Measurements from ENCODE around the gene PEAR1. TPM values are rescaled to one million over a fixed set of nuclear protein-coding genes. Genes with fewer than 3 reads are reported as not detected.

The PEAR1 gene
- total RNA-seq, 3 donors from 2014 or later (not counting 1 experiment from before 2014, with no cell fraction given) = 0.52 to 1.4 (median 0.80) TPM

- H3K4me3 Mint-ChIP-seq = no peak overlapping the region
- H3K27me3 ChIP-seq (ENCODE audit: control insufficient read depth, insufficient read depth, low read length) = no peaks in the 10 kb centered on the region
- H3K9me3 Mint-ChIP-seq = no peaks in the 10 kb centered on the region
- H3K4me1 Mint-ChIP-seq = no peaks in the 10 kb centered on the region
- H3K4me1 ChIP-seq (ENCODE audit: control insufficient read depth, insufficient read depth, low read length) = no peaks in the 10 kb centered on the region
- peaks cover 11 to 12% of the 10 kb centered on the region in 2 donors for H3K27me3 Mint-ChIP-seq (ENCODE audit: low read depth in 2 of 2)
- no peak overlapping the region for H3K4me3 ChIP-seq (ENCODE audit: low read length)
- no peak overlapping the region for H3K27ac Mint-ChIP-seq
- WGBS (ENCODE audit: insufficient coverage) = 94% methylated on average over 8 of the region's 8 CpGs
- TF ChIP-seq CTCF (IDR thresholded peaks at IDR 0.05) = no peak
- ATAC-seq = no peak
- H3K9me3 ChIP-seq (ENCODE audit: control insufficient read depth, insufficient read depth, low read length) = no peaks in the 10 kb centered on the region
- H3K36me3 ChIP-seq (ENCODE audit: control insufficient read depth, insufficient read depth, low read length) = no peaks in the 10 kb centered on the region
- no peak overlapping the region for H3K27ac ChIP-seq (ENCODE audit: low read length)
- intact Hi-C loops (cut with micrococcal nuclease) = no loop called here
- H3K36me3 Mint-ChIP-seq = no peaks in the 10 kb centered on the region
- DNase-seq = no peak
These were observed 51.3 kb downstream of the PEAR1 start for GRCh38 chr1:156944848-156945247.

- Histone ChIP-seq H3K4me3 (ENCODE audit: low read length) (no peak overlapping the region), H3K36me3 (ENCODE audit: control insufficient read depth, insufficient read depth, low read length) (no peaks in the 10 kb centered on the region), H3K27me3 (ENCODE audit: control insufficient read depth, insufficient read depth, low read length) (no peaks in the 10 kb centered on the region), H3K27ac (ENCODE audit: low read length) (no peak overlapping the region), H3K9me3 (ENCODE audit: control insufficient read depth, insufficient read depth, low read length) (no peaks in the 10 kb centered on the region), H3K4me1 (ENCODE audit: control insufficient read depth, insufficient read depth, low read length) (no peaks in the 10 kb centered on the region)
- Mint-ChIP-seq H3K27ac (no peak overlapping the region), H3K4me1 (no peaks in the 10 kb centered on the region), H3K27me3 (ENCODE audit: low read depth in 2 of 2) (peaks cover 12 to 19% of the 10 kb centered on the region in 2 donors), H3K4me3 (no peak overlapping the region), H3K9me3 (no peaks in the 10 kb centered on the region), H3K36me3 (no peaks in the 10 kb centered on the region)
- no peak for ATAC-seq
- DNase-seq = no peak
- intact Hi-C loops (cut with micrococcal nuclease) = no loop called here
- WGBS (ENCODE audit: insufficient coverage) = 86% methylated on average over 11 of the region's 11 CpGs
- TF ChIP-seq CTCF (IDR thresholded peaks at IDR 0.05) = no peak
These were observed 52.6 kb downstream of the PEAR1 start for GRCh38 chr1:156945881-156946661.

GRCh38 chr1:156947127-156947526 is 53.6 kb downstream of the PEAR1 start:
- no peak for ATAC-seq
- intact Hi-C loops (cut with micrococcal nuclease) = no loop called here
- no peak overlapping the region for H3K27ac Mint-ChIP-seq
- no peaks in the 10 kb centered on the region for H3K9me3 Mint-ChIP-seq
- Histone ChIP-seq H3K27ac (ENCODE audit: low read length) (no peak overlapping the region), H3K9me3 (ENCODE audit: control insufficient read depth, insufficient read depth, low read length) (no peaks in the 10 kb centered on the region), H3K4me1 (ENCODE audit: control insufficient read depth, insufficient read depth, low read length) (no peaks in the 10 kb centered on the region), H3K4me3 (ENCODE audit: low read length) (no peak overlapping the region), H3K36me3 (ENCODE audit: control insufficient read depth, insufficient read depth, low read length) (no peaks in the 10 kb centered on the region), H3K27me3 (ENCODE audit: control insufficient read depth, insufficient read depth, low read length) (no peaks in the 10 kb centered on the region)
- no peak overlapping the region for H3K4me3 Mint-ChIP-seq
- H3K36me3 Mint-ChIP-seq = no peaks in the 10 kb centered on the region
- H3K27me3 Mint-ChIP-seq (ENCODE audit: low read depth in 2 of 2) = peaks cover 13 to 25% of the 10 kb centered on the region in 2 donors
- no peak for TF ChIP-seq CTCF (IDR thresholded peaks at IDR 0.05)
- no peaks in the 10 kb centered on the region for H3K4me1 Mint-ChIP-seq
- WGBS (ENCODE audit: insufficient coverage) = 92% methylated on average over 9 of the region's 9 CpGs
- DNase-seq = no peak
